PFSK-1 (cell line): ENCODE data around the gene RPS4Y1.

ENCODE experiments used
- FOXP2 ChIP-seq: optimal IDR thresholded peaks from 2 replicates; pipeline ENCODE3; 2011; ENCODE audit warnings: borderline replicate concordance, control low read depth, inconsistent platforms; ENCODE audit not compliant: insufficient read depth; ENCODE audit errors: extremely low read length, extremely low read depth
- POLR2AphosphoS5 ChIP-seq: IDR thresholded peaks from 2 replicates; pipeline ENCODE4 v1.6.1; 2012; ENCODE audit warnings: low read depth, mild to moderate bottlenecking, control low read depth, low read length, moderate library complexity
- TAF1 ChIP-seq: IDR thresholded peaks from 2 replicates; pipeline ENCODE4 v1.6.1; 2012; ENCODE audit warnings: low read length, control low read depth, borderline replicate concordance; ENCODE audit not compliant: insufficient read depth
- TF ChIP-seq, protein P1 (sequence below), 2 experiments: IDR thresholded peaks; 2 replicates each; pipeline versions ENCODE4 v1.6.1 to v1.8.0; 2011 to 2012; ENCODE audit warnings: low read depth in 2 of 2, low read length in 2 of 2, control low read depth in 1 of 2, inconsistent platforms in 1 of 2, mild to moderate bottlenecking in 1 of 2, moderate library complexity in 1 of 2; ENCODE audit not compliant: insufficient read depth in 1 of 2

- TF ChIP-seq TAF1 (no peak), POLR2AphosphoS5 (no peak), FOXP2 (no peak)
- TF ChIP-seq, protein P1, sequence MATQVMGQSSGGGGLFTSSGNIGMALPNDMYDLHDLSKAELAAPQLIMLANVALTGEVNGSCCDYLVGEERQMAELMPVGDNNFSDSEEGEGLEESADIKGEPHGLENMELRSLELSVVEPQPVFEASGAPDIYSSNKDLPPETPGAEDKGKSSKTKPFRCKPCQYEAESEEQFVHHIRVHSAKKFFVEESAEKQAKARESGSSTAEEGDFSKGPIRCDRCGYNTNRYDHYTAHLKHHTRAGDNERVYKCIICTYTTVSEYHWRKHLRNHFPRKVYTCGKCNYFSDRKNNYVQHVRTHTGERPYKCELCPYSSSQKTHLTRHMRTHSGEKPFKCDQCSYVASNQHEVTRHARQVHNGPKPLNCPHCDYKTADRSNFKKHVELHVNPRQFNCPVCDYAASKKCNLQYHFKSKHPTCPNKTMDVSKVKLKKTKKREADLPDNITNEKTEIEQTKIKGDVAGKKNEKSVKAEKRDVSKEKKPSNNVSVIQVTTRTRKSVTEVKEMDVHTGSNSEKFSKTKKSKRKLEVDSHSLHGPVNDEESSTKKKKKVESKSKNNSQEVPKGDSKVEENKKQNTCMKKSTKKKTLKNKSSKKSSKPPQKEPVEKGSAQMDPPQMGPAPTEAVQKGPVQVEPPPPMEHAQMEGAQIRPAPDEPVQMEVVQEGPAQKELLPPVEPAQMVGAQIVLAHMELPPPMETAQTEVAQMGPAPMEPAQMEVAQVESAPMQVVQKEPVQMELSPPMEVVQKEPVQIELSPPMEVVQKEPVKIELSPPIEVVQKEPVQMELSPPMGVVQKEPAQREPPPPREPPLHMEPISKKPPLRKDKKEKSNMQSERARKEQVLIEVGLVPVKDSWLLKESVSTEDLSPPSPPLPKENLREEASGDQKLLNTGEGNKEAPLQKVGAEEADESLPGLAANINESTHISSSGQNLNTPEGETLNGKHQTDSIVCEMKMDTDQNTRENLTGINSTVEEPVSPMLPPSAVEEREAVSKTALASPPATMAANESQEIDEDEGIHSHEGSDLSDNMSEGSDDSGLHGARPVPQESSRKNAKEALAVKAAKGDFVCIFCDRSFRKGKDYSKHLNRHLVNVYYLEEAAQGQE (IDR thresholded peaks at IDR 0.05; ENCODE audit: insufficient read depth in 1 of 2, low read depth in 2 of 2, low read length in 2 of 2) = no peak
Measured at GRCh38 chrY:2867469-2867868, 26.1 kb downstream of the RPS4Y1 start.
